Cardiac septum (tissue), 1 donor: ENCODE measurements around the gene TLCD1. TPM values are rescaled to one million over a fixed set of nuclear protein-coding genes. Genes with fewer than 3 reads are reported as not detected.

ENCODE experiments used
- DNase-seq: peaks from one replicate; pipeline ENCODE4 v3.0.0-alpha.2; 2020; ENCODE audit warnings: low spot score
- intact Hi-C: fragments of 100-400 bp; cut with DNase I; formaldehyde crosslinking; loops from one replicate; pipeline ENCODE4 v1.14.0; 2022
- total RNA-seq: library from RNA; stranded (reverse); fragmentation: NEBNext Ultra II Directional; extraction: Animal tissue kit (Norgen Biotek cat#: 25700); gene quantifications from one replicate; pipeline ENCODE4 v1.2.1, GENCODE V29; 2021
- donor health status: DM: no; HTN: no; CAD: no.

TLCD1 gene
- total RNA-seq, 1 donor from 2014 or later = 2.4 TPM

GRCh38 chr17:28718333-28719020 is 7.6 kb downstream of the TLCD1 start:
- intact Hi-C loops = loop anchor here (1.0 kb wide), 1 partner anchor 233 kb away; the partner anchor contains the start of gene PHF12
- DNase-seq = no peak

DNA sequence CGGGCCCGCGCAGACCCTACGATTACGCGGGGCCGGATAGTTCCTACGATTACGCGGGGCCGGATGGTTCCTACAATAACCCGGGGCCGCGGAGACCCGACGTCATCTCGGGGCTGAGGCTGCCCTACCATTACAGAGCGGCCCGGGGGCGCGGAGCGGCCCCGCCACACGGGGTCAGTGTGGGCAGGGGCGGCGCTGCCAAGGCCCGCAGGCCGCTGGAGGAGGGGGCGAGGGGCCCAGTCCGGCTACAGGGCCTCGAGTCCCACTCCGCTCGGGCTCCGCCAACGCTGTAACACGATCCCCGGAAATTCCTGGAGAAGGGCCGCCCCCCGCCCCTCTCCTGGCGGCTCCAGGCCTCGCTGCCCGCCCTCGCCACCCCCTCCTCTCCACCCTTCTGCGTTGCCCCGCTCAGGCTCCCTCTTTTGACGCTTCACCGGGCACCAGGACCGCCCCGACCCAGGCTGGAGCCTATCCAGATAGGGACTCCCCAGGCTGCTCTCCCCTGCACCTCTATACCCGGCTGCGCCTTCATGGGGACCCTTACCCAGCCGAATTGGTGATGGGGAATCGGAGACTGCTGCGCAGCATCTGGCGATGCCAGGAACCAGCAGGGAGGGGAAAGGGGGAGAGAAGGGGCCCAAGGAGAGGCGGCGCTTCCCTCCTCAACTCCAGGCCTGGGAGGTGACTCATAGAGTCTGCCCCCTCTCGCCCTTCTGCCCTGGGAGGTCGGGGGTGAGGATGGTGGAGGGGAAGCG is 8.3 kb downstream of the TLCD1 start, which contains the start of gene RAB34:
RAB34 (minus strand) TSS at position 291 of the 755 bp plus-strand sequence. CDS start 602 bp downstream, outside the sequence.
- intact Hi-C loops = no loop called here
- DNase-seq = no peak

DNA sequence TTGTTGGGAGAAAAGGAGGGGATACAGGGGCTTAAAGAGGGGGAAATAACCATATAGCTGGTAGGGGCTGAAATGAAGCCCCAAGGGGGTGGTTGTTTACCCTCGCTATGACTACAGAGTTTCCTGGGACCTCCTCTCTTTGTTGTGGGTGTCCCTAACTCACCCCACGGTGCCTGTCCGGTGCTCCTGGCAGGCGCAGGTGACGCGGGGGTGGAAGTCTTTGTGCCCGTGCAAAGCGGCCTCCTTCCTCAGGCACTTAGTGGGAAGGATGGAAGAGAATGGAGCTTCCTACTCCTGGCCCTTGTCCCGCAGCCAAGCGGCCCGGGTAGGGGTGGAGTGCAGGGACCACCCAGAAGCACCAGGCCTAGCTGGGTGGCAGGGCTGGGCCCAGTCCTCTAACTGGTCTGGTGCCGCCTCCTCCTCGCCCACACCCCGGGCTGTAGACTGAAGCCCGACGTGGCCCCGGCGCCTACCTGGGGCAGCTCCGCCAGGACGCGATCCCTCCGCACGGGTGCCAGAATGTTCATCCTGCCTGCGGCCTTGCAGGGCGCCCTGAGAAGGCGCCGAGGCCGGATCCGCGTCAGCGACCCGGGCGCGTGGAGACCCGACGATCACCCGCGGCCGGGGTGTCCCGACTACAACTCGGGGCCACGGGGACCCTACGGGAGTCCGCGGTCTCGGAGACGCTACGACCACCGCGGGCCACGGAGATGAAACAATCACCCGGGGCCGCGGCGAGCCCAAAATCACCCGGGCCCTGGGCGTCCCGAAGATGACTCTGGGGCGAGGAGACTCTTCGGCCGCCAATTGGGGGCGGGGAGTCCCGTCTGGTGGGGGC is 9.1 kb downstream of the TLCD1 start:
- intact Hi-C loops = no loop called here
- DNase-seq = no peak

DNA sequence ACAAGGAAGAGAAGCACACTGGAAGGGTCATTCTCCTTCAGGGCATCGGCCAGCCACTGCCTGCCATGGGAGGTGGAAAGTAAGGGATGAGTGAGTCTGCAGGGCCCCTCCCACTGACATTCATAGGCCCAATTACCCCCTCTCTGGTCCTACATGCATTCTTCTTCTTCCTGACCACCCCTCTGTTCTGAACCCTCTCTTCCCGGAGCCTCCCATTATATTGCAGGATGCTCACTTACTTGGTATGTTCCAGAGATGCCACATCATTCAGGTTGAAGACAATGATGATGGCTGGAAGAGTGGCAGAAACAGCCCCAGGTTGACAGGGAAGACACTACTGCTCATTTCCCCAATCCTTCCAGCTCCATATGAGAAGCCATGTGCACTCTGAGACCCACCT is 10.8 kb downstream of the TLCD1 start:
- intact Hi-C loops = no loop called here
- no peak for DNase-seq

- DNase-seq = no peak
- intact Hi-C loops = no loop called here
Measured at GRCh38 chr17:28714281-28714680, 11.8 kb downstream of the TLCD1 start.

GRCh38 chr17:28712705-28713415 is 13.2 kb downstream of the TLCD1 start:
- intact Hi-C loops = no loop called here
- DNase-seq = no peak

DNA sequence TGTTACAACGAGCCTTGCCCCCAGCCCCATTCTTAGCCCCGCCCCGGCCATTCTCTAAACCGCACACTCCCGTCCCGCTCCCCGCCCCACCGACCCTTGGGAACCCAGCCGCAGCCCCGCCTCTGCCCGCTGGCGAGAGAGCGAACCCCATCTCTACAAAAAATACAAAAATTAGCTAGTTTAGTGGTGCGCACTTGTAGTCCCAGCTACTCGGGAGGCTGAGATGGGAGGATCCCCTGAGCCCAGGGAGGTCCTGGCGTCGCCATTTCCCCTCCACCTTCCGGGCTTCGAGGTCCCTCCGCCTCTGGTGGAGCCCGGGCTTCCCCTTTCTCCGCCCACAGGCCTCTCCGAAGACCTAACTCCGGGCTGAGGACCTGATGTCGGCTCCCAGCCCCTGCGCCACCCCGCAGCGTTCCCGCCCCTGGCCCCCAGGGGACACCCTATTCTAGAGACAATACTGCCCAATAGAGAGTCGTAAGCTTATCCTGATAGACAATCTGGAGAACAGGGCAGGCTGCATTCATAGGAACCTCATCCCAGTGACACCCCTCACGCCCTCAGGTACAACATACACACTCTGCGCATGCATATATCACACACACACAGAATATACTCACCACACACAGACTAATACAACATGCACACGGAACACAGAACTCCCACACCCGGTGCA is 13.9 kb downstream of the TLCD1 start:
- intact Hi-C loops = no loop called here

GRCh38 chr17:28711723-28712031 is 14.4 kb downstream of the TLCD1 start, which contains the start of gene PROCA1:
Gene PROCA1, minus strand, starts transcription at chr17:28711888. Its CDS starts 228 bp downstream, at chr17:28711660.
- intact Hi-C loops = no loop called here
- DNase-seq = no peak

More for the DNA sequence above, 13.9 kb downstream of the TLCD1 start:
- peak; percentile 87 for DNase-seq

GRCh38 chr17:28710861-28711722 is 14.9 kb downstream of the TLCD1 start:
- intact Hi-C loops = no loop called here
- peak; percentile 96 for DNase-seq

- intact Hi-C loops = no loop called here
- no peak for DNase-seq
Measured at GRCh38 chr17:28707339-28707720, 18.7 kb downstream of the TLCD1 start.

DNA sequence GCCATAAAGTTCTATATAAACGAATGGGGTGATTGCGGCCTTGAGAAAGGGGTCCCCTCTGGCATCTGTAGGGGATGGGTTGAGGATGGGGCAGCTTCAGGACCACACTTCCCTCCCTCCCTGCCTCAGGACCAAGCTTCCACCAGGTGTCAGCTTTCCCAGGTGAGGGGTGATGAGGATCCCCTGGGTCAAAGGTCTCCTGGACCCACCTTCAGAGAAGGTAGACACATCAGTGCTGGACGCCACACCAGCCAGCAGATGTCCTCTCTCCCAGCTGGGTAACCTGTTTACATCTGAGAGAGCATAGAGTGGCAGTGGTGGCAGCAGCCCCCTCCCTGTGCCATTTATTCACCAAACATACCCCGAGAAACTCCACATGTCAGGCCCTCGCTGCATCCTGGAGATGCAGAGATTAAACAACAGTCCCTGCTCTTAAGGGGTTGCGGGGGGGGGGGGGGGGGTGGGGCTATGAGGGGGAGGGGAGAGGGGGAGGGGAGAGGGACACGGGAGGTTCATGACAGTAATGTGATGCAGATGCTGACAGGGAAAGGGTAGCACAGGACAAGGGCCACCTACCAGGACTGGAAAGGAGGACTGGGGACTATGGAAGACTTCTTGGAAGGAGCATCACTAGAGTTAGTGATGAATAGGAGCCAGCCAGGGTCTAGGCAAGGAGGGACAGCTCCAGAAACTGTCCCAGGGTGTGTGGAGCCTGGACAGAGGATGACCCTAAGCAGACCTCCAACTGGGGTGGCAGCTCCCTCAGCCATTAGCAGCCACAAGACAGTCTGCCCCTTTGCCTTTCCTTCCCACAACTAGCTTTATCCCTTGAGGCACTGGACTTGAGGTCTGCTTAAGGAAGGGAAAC is 19.3 kb downstream of the TLCD1 start:
- intact Hi-C loops = no loop called here
- no peak for DNase-seq

- intact Hi-C loops = no loop called here
- no peak for DNase-seq
Measured at GRCh38 chr17:28705728-28706334, 20.2 kb downstream of the TLCD1 start.

DNA sequence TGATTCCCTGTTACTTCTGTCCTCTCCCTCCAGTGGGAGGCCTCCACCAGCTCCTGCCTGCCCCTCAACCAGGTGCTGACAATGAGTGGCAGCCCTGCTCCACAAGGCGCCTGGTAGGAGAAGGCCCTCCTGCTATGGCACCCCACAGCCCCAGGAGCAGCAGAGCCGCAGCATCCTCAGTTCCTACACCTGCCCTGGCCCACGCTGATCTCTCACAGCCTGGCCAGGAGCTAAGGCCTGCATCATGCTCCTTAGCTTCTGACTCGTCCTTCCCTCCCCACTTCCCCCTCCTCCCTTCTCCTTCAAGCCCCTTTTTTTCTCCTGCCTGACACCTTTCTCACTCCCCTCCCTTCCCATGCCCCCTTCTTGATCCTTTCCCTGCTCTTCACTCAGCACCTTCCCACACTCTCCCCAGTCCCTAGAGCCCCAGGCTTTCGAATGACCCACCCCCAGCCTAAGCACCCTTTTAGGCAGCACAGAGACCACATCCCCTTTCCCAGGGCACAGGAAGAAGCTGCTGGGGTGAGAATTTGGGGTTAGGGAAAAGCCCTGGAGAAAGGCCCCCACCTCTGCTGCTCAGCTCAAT is 20.9 kb downstream of the TLCD1 start:
- DNase-seq = no peak

DNA sequence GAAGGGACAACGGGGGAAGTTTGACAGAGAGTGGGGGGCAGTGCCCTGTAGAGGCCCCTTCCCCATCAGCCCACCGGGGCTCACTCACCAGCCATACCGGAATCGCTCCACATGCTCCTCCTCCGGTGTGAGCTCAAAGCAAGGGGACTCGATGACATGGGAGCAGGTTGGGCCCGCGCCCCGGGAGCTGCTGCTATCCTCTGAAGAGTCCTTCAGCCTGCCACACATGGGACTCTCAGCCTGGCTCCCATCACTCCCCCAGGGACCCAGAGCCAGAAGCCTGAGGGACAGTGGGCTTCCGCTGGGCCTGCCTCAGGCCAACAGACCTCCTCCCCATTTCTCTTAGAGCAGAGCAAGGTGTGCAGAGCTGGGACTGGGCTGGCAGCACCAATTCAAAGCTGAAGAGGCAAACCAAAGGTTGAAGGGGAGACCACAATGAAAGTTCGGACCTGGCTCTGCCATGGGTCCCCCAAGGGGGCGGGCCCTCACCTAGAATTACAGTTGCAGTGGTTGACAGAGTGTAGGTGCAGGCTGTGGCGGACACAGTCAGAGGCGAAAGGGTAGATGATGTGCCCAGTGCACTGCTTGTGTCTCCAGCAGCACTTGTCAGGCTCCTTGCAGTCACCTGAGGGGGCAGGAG is 21.7 kb downstream of the TLCD1 start:
- no peak for DNase-seq
- intact Hi-C loops = no loop called here

More for the DNA sequence above, 20.9 kb downstream of the TLCD1 start:
- intact Hi-C loops = no loop called here

DNA sequence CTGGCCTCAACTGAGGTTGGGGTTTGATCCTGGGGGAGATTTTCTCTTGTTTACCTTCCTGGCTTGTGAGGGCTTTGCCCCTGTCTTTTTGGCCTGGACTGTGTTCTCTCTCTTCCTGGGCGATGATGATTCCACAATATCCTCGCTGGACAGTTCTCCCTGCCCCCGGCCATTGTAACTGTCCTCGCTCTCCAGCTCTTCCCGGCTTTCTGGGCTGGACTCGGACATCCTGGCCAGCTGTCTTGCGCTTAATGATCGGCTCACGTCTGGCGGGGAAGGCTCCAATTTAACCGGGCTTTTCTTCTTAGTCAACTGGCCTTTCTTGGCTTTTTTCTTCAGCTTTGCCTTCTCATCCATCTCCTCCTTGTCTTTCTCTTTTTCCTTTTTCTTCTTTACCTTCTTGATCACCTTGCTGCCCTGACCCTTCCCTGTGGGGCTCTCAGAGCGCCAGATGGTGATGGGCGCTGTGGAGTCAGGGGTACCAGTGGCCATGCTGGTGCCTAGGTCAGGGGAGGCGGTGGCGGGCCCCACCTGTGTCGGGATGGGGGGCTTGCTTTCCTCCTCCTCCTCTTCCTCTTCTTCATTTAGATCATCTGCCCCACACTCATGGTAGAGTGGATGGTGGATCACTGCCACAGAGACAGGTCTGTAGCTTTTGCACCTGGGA is 22.3 kb downstream of the TLCD1 start:
- intact Hi-C loops = no loop called here
- DNase-seq = no peak
